Measurements from ENCODE around the gene ZMYM4. TPM values are rescaled to one million over a fixed set of nuclear protein-coding genes. Genes with fewer than 3 reads are reported as not detected.

Gene ZMYM4
- total and polyA plus RNA-seq, 4 donors, result 43.6 to 67.3 (median 56.1) TPM

DNA sequence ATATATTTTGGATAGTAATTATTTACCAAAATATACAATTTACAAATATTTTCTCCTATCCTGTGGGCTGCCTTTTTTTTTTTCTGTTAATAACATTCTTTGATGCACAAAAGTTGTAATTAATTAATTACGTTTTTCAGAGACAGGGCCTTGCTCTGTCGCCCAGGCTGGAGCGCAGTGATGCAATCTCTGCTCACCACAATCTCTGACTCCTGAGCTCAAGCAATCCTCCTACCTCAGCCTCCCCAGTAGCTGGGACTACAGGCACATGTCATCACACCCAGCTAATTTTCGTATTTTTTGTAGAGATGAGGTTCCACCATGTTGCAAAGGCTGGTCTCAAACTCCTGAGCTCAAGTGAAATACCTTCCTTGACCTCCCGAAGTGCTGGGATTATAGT, 21.3 kb upstream of the ZMYM4 start:
- DNase-seq (ENCODE audit: low read depth in 4 of 6, low spot score in 6 of 6), result no peak
- WGBS (ENCODE audit: insufficient coverage), result 100% methylated on average over 3 of the region's 5 CpGs
- no peaks in the 10 kb centered on the region for H3K36me3 ChIP-seq (ENCODE audit: control insufficient read depth, insufficient read depth, low read length)
- no peaks in the 10 kb centered on the region for H3K9me3 ChIP-seq (ENCODE audit: control insufficient read depth, insufficient read depth, low read length)
- no peak overlapping the region for H3K27ac ChIP-seq (ENCODE audit: low read depth, low read length)
- no peak overlapping the region for H3K4me3 ChIP-seq (ENCODE audit: low read depth, low read length)
- H3K27me3 ChIP-seq (ENCODE audit: control insufficient read depth, insufficient read depth, low read length), result no peaks in the 10 kb centered on the region
- H3K4me1 ChIP-seq (ENCODE audit: control insufficient read depth, insufficient read depth, low read length), result no peaks in the 10 kb centered on the region

DNA sequence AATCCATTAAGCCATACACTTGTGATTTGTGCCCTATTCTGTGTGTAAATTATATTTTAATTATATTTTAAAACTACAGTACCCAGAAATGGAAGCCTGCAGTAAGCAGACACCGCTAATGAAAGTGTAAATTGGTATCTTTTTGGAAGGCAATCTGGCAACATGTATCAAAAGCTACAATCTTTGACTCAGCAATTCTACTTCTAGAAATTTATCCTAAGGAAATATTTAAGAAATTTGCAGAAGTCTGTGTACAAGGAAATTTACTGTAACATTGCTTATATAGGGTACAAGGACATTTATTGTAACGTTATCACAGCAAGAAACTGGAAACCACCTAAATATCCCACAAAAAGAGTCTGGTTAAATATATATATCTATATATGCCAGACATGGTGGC, 14.6 kb upstream of the ZMYM4 start:
- no peak for DNase-seq (ENCODE audit: low read depth in 4 of 6, low spot score in 6 of 6)
- Histone ChIP-seq H3K4me1 (ENCODE audit: control insufficient read depth, insufficient read depth, low read length) (no peaks in the 10 kb centered on the region), H3K4me3 (ENCODE audit: low read depth, low read length) (no peak overlapping the region), H3K9me3 (ENCODE audit: control insufficient read depth, insufficient read depth, low read length) (no peaks in the 10 kb centered on the region), H3K36me3 (ENCODE audit: control insufficient read depth, insufficient read depth, low read length) (no peaks in the 10 kb centered on the region), H3K27me3 (ENCODE audit: control insufficient read depth, insufficient read depth, low read length) (no peaks in the 10 kb centered on the region), H3K27ac (ENCODE audit: low read depth, low read length) (no peak overlapping the region)
- no CpG with 5 or more reads among the region's 2 CpGs for WGBS (ENCODE audit: insufficient coverage)

DNA sequence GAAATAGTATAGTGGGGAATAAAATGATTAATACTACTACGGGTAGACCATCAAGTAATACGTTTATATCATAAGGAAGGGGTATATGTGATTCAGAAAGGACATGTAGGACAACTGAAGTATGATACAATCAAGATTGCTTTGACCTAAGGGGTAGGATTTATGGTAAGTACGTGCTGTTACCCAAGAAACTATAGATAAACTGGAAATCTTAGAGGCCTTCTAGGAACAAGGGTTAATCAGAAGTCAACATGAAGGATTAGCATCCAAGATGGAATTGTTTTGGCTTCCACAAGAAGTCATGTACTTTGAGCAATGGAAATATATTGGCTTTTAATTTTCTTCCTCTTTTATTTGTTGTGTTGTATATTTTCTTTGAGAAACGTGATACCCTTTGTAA, 13.2 kb upstream of the ZMYM4 start:
- no peaks in the 10 kb centered on the region for H3K27me3 ChIP-seq (ENCODE audit: control insufficient read depth, insufficient read depth, low read length)

DNA sequence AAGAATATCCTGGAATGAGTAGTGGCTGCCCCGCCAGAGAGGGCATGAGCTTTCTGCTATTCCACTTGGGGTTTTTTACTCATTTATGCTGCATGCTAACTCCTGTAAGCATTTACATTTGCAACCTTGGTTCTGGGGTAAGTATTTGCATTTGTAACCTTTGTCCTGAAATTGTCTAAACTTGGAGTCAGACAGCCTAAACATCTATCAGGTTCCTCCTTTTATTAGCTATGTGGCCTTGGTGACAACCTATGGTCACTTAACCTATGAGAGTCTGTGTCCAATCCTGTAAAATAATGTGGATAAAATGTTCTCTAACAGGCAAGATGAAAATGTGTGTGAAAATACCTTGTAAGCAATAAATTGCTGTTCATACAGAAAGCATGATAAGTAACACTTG, 8.9 kb upstream of the ZMYM4 start:
- DNase-seq (ENCODE audit: low read depth in 4 of 6, low spot score in 6 of 6), result no peak
- Histone ChIP-seq H3K4me3 (ENCODE audit: low read depth, low read length) (no peak overlapping the region), H3K4me1 (ENCODE audit: control insufficient read depth, insufficient read depth, low read length) (no peaks in the 10 kb centered on the region), H3K27ac (ENCODE audit: low read depth, low read length) (no peak overlapping the region), H3K9me3 (ENCODE audit: control insufficient read depth, insufficient read depth, low read length) (no peaks in the 10 kb centered on the region), H3K27me3 (ENCODE audit: control insufficient read depth, insufficient read depth, low read length) (no peaks in the 10 kb centered on the region), H3K36me3 (ENCODE audit: control insufficient read depth, insufficient read depth, low read length) (no peaks in the 10 kb centered on the region)
- WGBS (ENCODE audit: insufficient coverage), result no CpG with 5 or more reads among the region's 1 CpG

More for the DNA sequence above, 13.2 kb upstream of the ZMYM4 start:
- no peaks in the 10 kb centered on the region for H3K4me1 ChIP-seq (ENCODE audit: control insufficient read depth, insufficient read depth, low read length)
- WGBS (ENCODE audit: insufficient coverage), result 94% methylated on average over 2 of the region's 4 CpGs
- DNase-seq (ENCODE audit: low read depth in 4 of 6, low spot score in 6 of 6), result no peak
- H3K36me3 ChIP-seq (ENCODE audit: control insufficient read depth, insufficient read depth, low read length), result no peaks in the 10 kb centered on the region
- no peak overlapping the region for H3K27ac ChIP-seq (ENCODE audit: low read depth, low read length)
- no peaks in the 10 kb centered on the region for H3K9me3 ChIP-seq (ENCODE audit: control insufficient read depth, insufficient read depth, low read length)
- no peak overlapping the region for H3K4me3 ChIP-seq (ENCODE audit: low read depth, low read length)

DNA sequence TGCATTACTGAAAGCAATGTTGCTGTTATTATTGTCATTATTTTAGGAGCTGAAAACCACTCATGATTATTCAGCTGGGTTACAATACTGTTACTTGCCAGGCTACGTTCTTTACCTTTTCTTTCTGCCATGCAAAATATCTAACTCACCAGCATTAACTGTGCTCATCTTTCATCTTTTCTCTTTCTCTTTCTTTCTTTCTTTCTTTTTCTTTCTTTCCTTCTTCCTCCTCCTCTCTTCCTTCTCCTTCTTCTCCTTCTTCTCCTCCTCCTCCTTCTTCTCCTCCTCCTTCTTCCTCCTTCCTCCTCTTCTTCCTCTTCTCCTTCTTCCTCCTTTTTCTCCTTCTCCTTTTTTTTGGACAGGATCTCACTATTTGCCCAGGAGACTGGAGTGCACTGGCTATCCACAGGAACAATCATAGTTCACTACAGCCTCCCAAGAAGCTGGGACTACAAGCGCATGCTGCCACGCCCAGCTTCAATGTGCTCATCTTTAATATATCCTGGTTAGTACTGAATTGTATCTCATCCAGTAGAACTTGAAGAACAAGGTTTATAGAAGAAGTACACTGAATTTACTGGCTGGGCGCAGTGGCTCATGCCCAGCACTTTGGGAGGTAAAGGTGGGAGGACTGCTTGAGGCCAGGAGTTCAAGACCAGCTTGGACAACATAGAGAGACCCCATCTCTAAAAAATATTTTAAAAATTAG, 6.9 kb upstream of the ZMYM4 start:
- Histone ChIP-seq H3K4me1 (ENCODE audit: control insufficient read depth, insufficient read depth, low read length) (no peaks in the 10 kb centered on the region), H3K27me3 (ENCODE audit: control insufficient read depth, insufficient read depth, low read length) (no peaks in the 10 kb centered on the region), H3K9me3 (ENCODE audit: control insufficient read depth, insufficient read depth, low read length) (no peaks in the 10 kb centered on the region), H3K36me3 (ENCODE audit: control insufficient read depth, insufficient read depth, low read length) (no peaks in the 10 kb centered on the region), H3K4me3 (ENCODE audit: low read depth, low read length) (no peak overlapping the region), H3K27ac (ENCODE audit: low read depth, low read length) (no peak overlapping the region)
- 89% methylated on average over 1 of the region's 4 CpGs for WGBS (ENCODE audit: insufficient coverage)
- no peak for DNase-seq (ENCODE audit: low read depth in 4 of 6, low spot score in 6 of 6)

DNA sequence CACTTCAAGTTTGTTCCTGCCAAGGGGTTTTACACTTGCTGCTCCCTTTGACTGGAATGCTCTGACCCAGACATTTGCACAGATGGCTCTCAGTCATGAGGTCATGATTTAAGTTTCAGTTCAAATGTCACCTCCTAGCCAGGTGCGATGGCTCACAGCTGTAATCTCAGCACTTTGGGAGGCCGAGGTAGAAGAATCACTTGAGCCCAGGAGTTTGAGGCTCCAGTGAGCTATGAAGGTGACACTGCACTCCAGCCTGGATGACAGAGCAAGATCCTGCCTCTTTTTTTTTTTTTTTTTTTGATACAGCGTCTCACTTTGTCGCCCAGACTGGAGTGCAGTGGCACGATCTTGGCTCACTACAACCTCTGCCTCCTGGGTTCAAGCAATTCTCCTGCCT, 4.5 kb upstream of the ZMYM4 start:
- Histone ChIP-seq H3K9me3 (ENCODE audit: control insufficient read depth, insufficient read depth, low read length) (peaks cover 1% of the 10 kb centered on the region), H3K27me3 (ENCODE audit: control insufficient read depth, insufficient read depth, low read length) (no peaks in the 10 kb centered on the region), H3K4me1 (ENCODE audit: control insufficient read depth, insufficient read depth, low read length) (no peaks in the 10 kb centered on the region), H3K4me3 (ENCODE audit: low read depth, low read length) (no peak overlapping the region), H3K36me3 (ENCODE audit: control insufficient read depth, insufficient read depth, low read length) (no peaks in the 10 kb centered on the region), H3K27ac (ENCODE audit: low read depth, low read length) (no peak overlapping the region)
- 88% methylated on average over 2 of the region's 5 CpGs for WGBS (ENCODE audit: insufficient coverage)
- DNase-seq (ENCODE audit: low read depth in 4 of 6, low spot score in 6 of 6), result no peak

DNA sequence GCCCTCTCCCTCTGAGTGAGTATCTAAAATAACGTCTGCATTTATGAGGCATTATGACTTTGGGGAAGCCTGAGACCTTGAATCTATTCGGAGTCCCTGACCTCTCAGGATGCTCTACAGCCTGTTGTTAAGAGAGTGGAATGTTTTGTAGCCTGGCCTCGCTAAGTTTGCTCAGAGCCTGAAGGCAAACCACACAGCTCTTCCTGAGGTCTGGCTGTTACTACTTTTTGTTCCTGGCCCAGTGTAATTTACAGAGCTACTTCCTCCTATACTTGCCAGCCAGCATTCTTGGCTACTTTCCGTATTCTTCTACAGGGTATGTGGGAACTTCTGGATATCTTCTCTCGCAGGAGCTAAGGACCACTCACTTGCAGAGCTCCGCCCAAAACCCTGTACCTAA, 3.6 kb upstream of the ZMYM4 start:
- H3K4me1 ChIP-seq (ENCODE audit: control insufficient read depth, insufficient read depth, low read length), result no peaks in the 10 kb centered on the region
- DNase-seq (ENCODE audit: low read depth in 4 of 6, low spot score in 6 of 6), result peak in 1 of 6 donors; percentile 13
- H3K9me3 ChIP-seq (ENCODE audit: control insufficient read depth, insufficient read depth, low read length), result peaks cover 1% of the 10 kb centered on the region
- no peaks in the 10 kb centered on the region for H3K36me3 ChIP-seq (ENCODE audit: control insufficient read depth, insufficient read depth, low read length)
- no peaks in the 10 kb centered on the region for H3K27me3 ChIP-seq (ENCODE audit: control insufficient read depth, insufficient read depth, low read length)
- H3K4me3 ChIP-seq (ENCODE audit: low read depth, low read length), result no peak overlapping the region
- no peak overlapping the region for H3K27ac ChIP-seq (ENCODE audit: low read depth, low read length)
- whole genome bisulfite sequencing (ENCODE audit: insufficient coverage), result 17% methylated on average over 1 of the region's 6 CpGs

DNA sequence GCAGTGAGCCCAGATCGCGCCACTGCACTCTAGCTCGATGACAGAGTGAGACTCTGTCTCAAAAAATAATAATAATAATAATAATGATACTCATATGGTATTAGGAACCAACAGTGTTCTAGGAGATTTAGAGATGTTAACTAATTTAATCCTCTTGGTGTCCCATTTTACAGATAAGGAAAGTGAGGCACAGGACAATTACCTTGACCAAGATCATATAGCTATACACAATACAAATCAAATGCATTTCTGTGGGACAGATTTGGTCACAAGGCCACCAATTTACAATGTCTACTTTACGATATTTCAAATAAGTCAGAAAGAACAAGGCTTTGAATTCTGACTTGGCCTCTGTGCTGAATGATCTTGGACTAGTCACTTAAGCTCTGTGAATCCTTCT, 2.2 kb upstream of the ZMYM4 start:
- Histone ChIP-seq H3K36me3 (ENCODE audit: control insufficient read depth, insufficient read depth, low read length) (no peaks in the 10 kb centered on the region), H3K9me3 (ENCODE audit: control insufficient read depth, insufficient read depth, low read length) (peaks cover 1% of the 10 kb centered on the region), H3K4me1 (ENCODE audit: control insufficient read depth, insufficient read depth, low read length) (peaks cover 4% of the 10 kb centered on the region), H3K27ac (ENCODE audit: low read depth, low read length) (no peak overlapping the region), H3K27me3 (ENCODE audit: control insufficient read depth, insufficient read depth, low read length) (no peaks in the 10 kb centered on the region), H3K4me3 (ENCODE audit: low read depth, low read length) (no peak overlapping the region)
- DNase-seq (ENCODE audit: low read depth in 4 of 6, low spot score in 6 of 6), result no peak
- WGBS (ENCODE audit: insufficient coverage), result 100% methylated on average over 1 of the region's 4 CpGs

DNA sequence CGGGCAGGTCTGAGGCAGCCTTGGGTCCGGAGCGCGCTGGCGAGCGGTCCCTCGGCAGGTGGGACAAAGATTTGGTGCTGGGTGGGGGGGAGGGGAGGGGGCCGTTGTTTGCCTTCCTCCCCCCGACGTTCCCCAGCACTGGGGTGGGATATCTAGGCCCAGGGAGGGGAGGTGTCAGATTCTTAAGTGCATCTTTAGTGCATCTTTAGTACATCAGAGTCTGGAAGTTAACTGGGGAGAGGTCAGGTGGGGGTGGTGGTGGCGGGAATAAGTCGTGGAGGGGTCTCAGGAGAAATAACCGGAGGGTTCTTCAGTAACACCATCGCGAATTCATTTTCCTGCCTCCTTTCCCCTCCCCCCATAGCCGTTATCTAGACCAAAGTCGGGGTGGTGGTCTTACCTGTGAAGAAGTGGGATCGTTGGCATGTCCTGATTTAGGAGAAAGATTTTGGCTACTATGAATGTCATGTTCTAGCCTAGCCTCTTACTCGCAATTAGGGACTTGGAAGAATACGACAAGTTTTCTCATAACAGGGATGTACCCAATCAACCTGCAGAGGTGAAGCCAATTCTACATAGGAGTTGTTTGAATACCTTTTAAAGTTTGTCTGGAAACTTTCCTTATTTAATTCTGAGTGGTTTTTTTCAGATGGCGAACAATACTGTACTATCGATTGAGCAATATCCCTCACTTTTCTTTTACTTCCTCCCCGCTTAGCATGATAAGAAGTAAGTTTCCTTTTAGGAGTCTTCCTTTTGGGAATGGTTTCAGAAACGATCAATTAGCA, 886 bp downstream of the ZMYM4 start:
- DNase-seq (ENCODE audit: low read depth in 4 of 6, low spot score in 6 of 6), result peak in 3 of 6 donors; percentile 0 to 27 (median 22)
- WGBS (ENCODE audit: insufficient coverage), result 1% methylated on average over 9 of the region's 24 CpGs
- H3K4me1 ChIP-seq (ENCODE audit: control insufficient read depth, insufficient read depth, low read length), result peaks cover 4% of the 10 kb centered on the region
- peaks cover 1% of the 10 kb centered on the region for H3K9me3 ChIP-seq (ENCODE audit: control insufficient read depth, insufficient read depth, low read length)
- no peak overlapping the region for H3K27ac ChIP-seq (ENCODE audit: low read depth, low read length)
- peak overlapping the region; percentile 73 for H3K4me3 ChIP-seq (ENCODE audit: low read depth, low read length)
- H3K36me3 ChIP-seq (ENCODE audit: control insufficient read depth, insufficient read depth, low read length), result peaks cover 2% of the 10 kb centered on the region
- H3K27me3 ChIP-seq (ENCODE audit: control insufficient read depth, insufficient read depth, low read length), result no peaks in the 10 kb centered on the region

DNA sequence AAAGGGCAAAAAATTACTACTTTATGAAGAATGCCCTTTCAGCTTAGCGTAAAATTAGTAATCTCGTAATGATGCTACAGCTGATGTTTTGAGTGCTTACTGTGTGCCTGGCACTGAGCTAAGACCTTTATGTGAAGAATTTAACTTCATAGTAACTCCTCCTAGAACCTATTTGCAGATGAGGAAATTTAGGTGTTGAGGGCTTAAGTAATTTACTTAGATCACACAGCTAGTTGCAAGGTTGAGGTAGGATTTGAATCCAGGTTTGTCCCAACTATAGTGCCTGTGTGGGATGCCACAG, 1.4 kb downstream of the ZMYM4 start:
- Histone ChIP-seq H3K4me1 (ENCODE audit: control insufficient read depth, insufficient read depth, low read length) (peaks cover 4% of the 10 kb centered on the region), H3K9me3 (ENCODE audit: control insufficient read depth, insufficient read depth, low read length) (peaks cover 1% of the 10 kb centered on the region), H3K27me3 (ENCODE audit: control insufficient read depth, insufficient read depth, low read length) (no peaks in the 10 kb centered on the region), H3K4me3 (ENCODE audit: low read depth, low read length) (peak overlapping the region; percentile 73), H3K27ac (ENCODE audit: low read depth, low read length) (no peak overlapping the region), H3K36me3 (ENCODE audit: control insufficient read depth, insufficient read depth, low read length) (peaks cover 2% of the 10 kb centered on the region)
- WGBS (ENCODE audit: insufficient coverage), result no CpG with 5 or more reads among the region's 2 CpGs
- no peak for DNase-seq (ENCODE audit: low read depth in 4 of 6, low spot score in 6 of 6)
